Measurements from ENCODE around the gene PTTG1IP.
A peak's percentile ranks its signal among the peaks of the same experiment; 100 is the strongest.

Gene PTTG1IP

GRCh38 chr21:44893278-44893556, 19.7 kb upstream of the PTTG1IP start:
- no peaks in the 10 kb centered on the region for H3K36me3 ChIP-seq
- DNase-seq: no peak
- H3K27me3 ChIP-seq: 0 out of 2 replicates have a peak, but pooled peaks cover 3% of the 10 kb centered on the region
- no peaks in the 10 kb centered on the region for H3K4me1 ChIP-seq
- no peaks in the 10 kb centered on the region for H3K9me3 ChIP-seq
- TF ChIP-seq CTCF (IDR thresholded peaks at IDR 0.05; ENCODE audit: low read depth, low read length): no peak
- H3K4me3 ChIP-seq (ENCODE audit: low read depth, low read length): no peak overlapping the region

- H3K4me3 ChIP-seq (ENCODE audit: low read depth, low read length): no peak overlapping the region
- 0 out of 2 replicates have a peak, but pooled peaks cover 3% of the 10 kb centered on the region for H3K27me3 ChIP-seq
- no peaks in the 10 kb centered on the region for H3K9me3 ChIP-seq
- H3K4me1 ChIP-seq: no peaks in the 10 kb centered on the region
- no peaks in the 10 kb centered on the region for H3K36me3 ChIP-seq
- peak; percentile 75 for DNase-seq
- TF ChIP-seq CTCF (IDR thresholded peaks at IDR 0.05; ENCODE audit: low read depth, low read length): peak; percentile 98
Observed at GRCh38 chr21:44892536-44893277, 19.2 kb upstream of the PTTG1IP start.

- no peaks in the 10 kb centered on the region for H3K4me1 ChIP-seq
- TF ChIP-seq CTCF (IDR thresholded peaks at IDR 0.05; ENCODE audit: low read depth, low read length): no peak
- no peaks in the 10 kb centered on the region for H3K36me3 ChIP-seq
- 0 out of 2 replicates have a peak, but pooled peaks cover 3% of the 10 kb centered on the region for H3K27me3 ChIP-seq
- H3K4me3 ChIP-seq (ENCODE audit: low read depth, low read length): no peak overlapping the region
- DNase-seq: no peak
- no peaks in the 10 kb centered on the region for H3K9me3 ChIP-seq
Observed at GRCh38 chr21:44892095-44892494, 18.6 kb upstream of the PTTG1IP start.

GRCh38 chr21:44891631-44892031, 18.1 kb upstream of the PTTG1IP start:
- Histone ChIP-seq H3K4me3 (ENCODE audit: low read depth, low read length) (no peak overlapping the region), H3K36me3 (no peaks in the 10 kb centered on the region), H3K27me3 (0 out of 2 replicates have a peak, but pooled peaks cover 3% of the 10 kb centered on the region), H3K9me3 (no peaks in the 10 kb centered on the region), H3K4me1 (no peaks in the 10 kb centered on the region)
- no peak for TF ChIP-seq CTCF (IDR thresholded peaks at IDR 0.05; ENCODE audit: low read depth, low read length)
- DNase-seq: no peak

GRCh38 chr21:44890961-44891541, 17.6 kb upstream of the PTTG1IP start:
- Histone ChIP-seq H3K4me3 (ENCODE audit: low read depth, low read length) (no peak overlapping the region), H3K36me3 (no peaks in the 10 kb centered on the region), H3K4me1 (no peaks in the 10 kb centered on the region), H3K9me3 (no peaks in the 10 kb centered on the region), H3K27me3 (0 out of 2 replicates have a peak, but pooled peaks cover 3% of the 10 kb centered on the region)
- no peak for TF ChIP-seq CTCF (IDR thresholded peaks at IDR 0.05; ENCODE audit: low read depth, low read length)
- peak; percentile 5 for DNase-seq

GRCh38 chr21:44890338-44890931, 16.9 kb upstream of the PTTG1IP start:
- Histone ChIP-seq H3K4me3 (ENCODE audit: low read depth, low read length) (no peak overlapping the region), H3K9me3 (no peaks in the 10 kb centered on the region), H3K36me3 (no peaks in the 10 kb centered on the region), H3K4me1 (no peaks in the 10 kb centered on the region), H3K27me3 (0 out of 2 replicates have a peak, but pooled peaks cover 3% of the 10 kb centered on the region)
- no peak for TF ChIP-seq CTCF (IDR thresholded peaks at IDR 0.05; ENCODE audit: low read depth, low read length)
- DNase-seq: peak; percentile 73

Data from BE2C (cell line).